Gastrocnemius medialis (tissue), 4 donors: ENCODE results near the gene LDLRAD4.

Source experiments
- CTCF ChIP-seq, 5 experiments: fragments of 450-650 bp in 3 of 5; fragments of 200-600 bp in 2 of 5; sonication (generic) in 2 of 5; IDR thresholded peaks in 4 of 5; conservative IDR thresholded peaks in 1 of 5; 1 replicate in 4 of 5; 2 replicates in 1 of 5; pipeline ENCODE4 v1.5.1; 2016 to 2019; ENCODE audit warnings: antibody characterized with exemption in 5 of 5, mild to moderate bottlenecking in 3 of 5, moderate library complexity in 3 of 5
- POLR2A ChIP-seq, 2 donors: fragments of 450-650 bp; IDR thresholded peaks; one replicate each; pipeline ENCODE4 v1.6.1; 2017; ENCODE audit warnings: antibody characterized with exemption in 2 of 2, mild to moderate bottlenecking in 2 of 2, moderate library complexity in 2 of 2

- TF ChIP-seq CTCF (IDR thresholded peaks at IDR 0.05 in 4 of 5, conservative IDR thresholded peaks at IDR 0.05 in 1 of 5) = no peak
- no peak for TF ChIP-seq POLR2A (IDR thresholded peaks at IDR 0.05)
These were observed 324.6 kb downstream of the LDLRAD4 start for GRCh38 chr18:13543144-13543543.
